Measurements from ENCODE around the gene TMEM141. TPM values are rescaled to one million over a fixed set of nuclear protein-coding genes. Genes with fewer than 3 reads are reported as not detected.

TMEM141 gene
- total RNA-seq, 1 donor from 2014 or later, result 29.2 TPM

DNA sequence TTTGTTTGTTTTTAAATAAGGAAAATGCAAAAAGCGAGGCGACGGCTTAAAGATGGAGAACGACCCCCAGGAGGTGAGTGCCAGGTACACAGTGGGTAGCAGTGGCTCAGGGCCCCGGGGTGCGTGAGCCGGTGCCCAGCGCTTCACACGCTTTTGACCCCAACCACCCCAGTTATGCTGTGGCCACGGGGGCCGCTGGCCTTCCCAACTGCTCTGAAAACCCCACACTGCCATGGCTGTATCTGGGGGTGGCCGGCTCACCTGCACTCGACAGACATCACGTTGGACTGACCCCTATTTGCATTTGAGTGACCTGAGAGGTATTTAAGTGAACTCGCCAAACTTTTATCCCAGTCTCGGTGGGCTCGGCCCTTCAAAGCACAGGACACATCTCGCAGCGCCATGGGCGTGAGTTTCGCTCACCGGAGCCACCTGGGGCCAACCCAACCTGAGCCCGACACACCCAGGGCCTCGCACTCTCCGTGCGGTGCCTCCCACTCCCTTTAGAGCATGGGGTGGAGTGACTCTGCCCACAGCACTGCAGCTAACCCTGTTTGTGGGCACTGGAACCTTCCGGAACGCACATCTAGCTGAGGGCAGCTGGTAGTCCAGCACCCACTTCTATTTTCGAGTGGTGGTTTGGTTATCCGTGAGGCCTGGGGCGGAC lies 37.5 kb downstream of the TMEM141 start:
- no peak overlapping the region for H3K27ac Mint-ChIP-seq (ENCODE audit: unreplicated experiment)
- H3K36me3 Mint-ChIP-seq (ENCODE audit: unreplicated experiment), result peaks cover 11% of the 10 kb centered on the region
- no peak overlapping the region for H3K4me3 Mint-ChIP-seq (ENCODE audit: unreplicated experiment)
- no peak for DNase-seq (ENCODE audit: extremely low spot score, unreplicated experiment)
- no peaks in the 10 kb centered on the region for H3K4me1 Mint-ChIP-seq (ENCODE audit: unreplicated experiment)
- TF ChIP-seq CTCF (IDR thresholded peaks at IDR 0.05), result no peak
- H3K27me3 Mint-ChIP-seq (ENCODE audit: unreplicated experiment), result no peaks in the 10 kb centered on the region
- H3K9me3 Mint-ChIP-seq (ENCODE audit: unreplicated experiment), result no peaks in the 10 kb centered on the region

DNA sequence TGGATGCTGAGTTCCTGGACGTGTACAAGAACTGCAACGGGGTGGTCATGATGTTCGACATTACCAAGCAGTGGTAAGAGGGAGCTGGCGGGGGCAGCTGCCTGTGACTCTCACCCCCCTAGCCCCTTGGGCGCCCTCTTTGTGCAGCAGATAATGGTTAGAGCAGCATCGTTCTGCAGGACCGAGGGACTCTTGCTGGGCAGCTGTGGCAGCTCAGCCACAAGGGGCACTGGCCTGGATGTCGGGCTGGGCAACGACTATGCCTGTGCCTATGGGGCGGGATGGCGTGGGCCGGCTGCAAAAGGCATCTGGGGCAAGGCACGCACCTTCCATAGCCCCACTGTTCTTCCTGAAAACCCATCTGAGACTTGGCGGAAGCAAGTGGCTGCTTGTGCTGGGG lies 38.3 kb downstream of the TMEM141 start:
- no peak overlapping the region for H3K27ac Mint-ChIP-seq (ENCODE audit: unreplicated experiment)
- no peak overlapping the region for H3K4me3 Mint-ChIP-seq (ENCODE audit: unreplicated experiment)
- no peaks in the 10 kb centered on the region for H3K27me3 Mint-ChIP-seq (ENCODE audit: unreplicated experiment)
- H3K4me1 Mint-ChIP-seq (ENCODE audit: unreplicated experiment), result no peaks in the 10 kb centered on the region
- TF ChIP-seq CTCF (IDR thresholded peaks at IDR 0.05), result no peak
- DNase-seq (ENCODE audit: extremely low spot score, unreplicated experiment), result no peak
- H3K9me3 Mint-ChIP-seq (ENCODE audit: unreplicated experiment), result no peaks in the 10 kb centered on the region
- H3K36me3 Mint-ChIP-seq (ENCODE audit: unreplicated experiment), result peaks cover 18% of the 10 kb centered on the region

DNA sequence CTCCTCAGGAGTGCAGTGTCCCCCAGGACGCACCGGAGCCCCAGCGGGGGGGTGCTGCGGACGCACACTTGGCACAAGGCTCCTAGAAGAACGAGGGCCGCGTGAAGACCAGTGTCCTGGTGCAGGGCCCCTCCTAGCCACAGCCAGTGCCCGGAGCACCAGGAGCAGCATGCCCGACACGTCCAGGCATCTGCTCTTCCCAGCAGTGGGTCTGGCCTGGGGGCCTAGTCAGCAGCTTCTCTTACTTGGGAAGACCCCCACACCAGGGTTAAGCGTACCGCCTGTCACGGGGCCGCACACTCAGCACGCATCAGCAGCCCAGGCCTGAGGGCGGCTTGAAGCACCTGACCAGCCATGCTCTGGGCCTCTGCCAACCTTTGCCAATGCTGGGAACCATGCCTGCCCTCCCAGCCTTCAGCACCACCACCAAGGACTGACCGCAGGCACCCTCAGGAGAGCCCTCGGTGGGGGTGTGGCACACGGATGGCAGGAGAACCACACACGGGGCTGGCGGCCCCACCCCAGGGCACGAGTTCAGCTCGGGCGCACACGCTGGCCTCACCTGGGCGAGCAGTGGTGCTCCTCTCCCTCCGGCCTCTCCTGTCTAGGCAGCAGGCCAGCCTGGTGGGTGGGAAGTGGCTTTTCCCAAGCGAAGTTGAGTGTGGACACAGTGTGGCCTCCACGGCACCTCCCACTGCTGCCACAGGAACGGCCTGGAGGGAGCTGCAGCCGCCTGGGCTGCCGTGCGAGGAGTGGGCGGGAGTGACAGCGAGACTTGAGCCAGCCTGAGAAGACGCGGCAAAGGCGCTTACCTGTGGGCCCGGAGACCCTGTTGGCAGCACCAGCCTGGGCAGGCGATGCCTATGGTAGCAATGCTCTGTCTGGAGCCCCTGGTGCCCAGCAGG lies 39.1 kb downstream of the TMEM141 start:
- Mint-ChIP-seq H3K36me3 (ENCODE audit: unreplicated experiment) (peaks cover 18% of the 10 kb centered on the region), H3K4me3 (ENCODE audit: unreplicated experiment) (no peak overlapping the region), H3K27me3 (ENCODE audit: unreplicated experiment) (no peaks in the 10 kb centered on the region), H3K9me3 (ENCODE audit: unreplicated experiment) (no peaks in the 10 kb centered on the region), H3K27ac (ENCODE audit: unreplicated experiment) (no peak overlapping the region), H3K4me1 (ENCODE audit: unreplicated experiment) (no peaks in the 10 kb centered on the region)
- TF ChIP-seq CTCF (IDR thresholded peaks at IDR 0.05), result no peak
- no peak for DNase-seq (ENCODE audit: extremely low spot score, unreplicated experiment)

GRCh38 chr9:136831002-136831719 lies 40.0 kb downstream of the TMEM141 start:
- Mint-ChIP-seq H3K4me1 (ENCODE audit: unreplicated experiment) (no peaks in the 10 kb centered on the region), H3K9me3 (ENCODE audit: unreplicated experiment) (no peaks in the 10 kb centered on the region), H3K4me3 (ENCODE audit: unreplicated experiment) (no peak overlapping the region), H3K36me3 (ENCODE audit: unreplicated experiment) (peaks cover 18% of the 10 kb centered on the region), H3K27me3 (ENCODE audit: unreplicated experiment) (no peaks in the 10 kb centered on the region), H3K27ac (ENCODE audit: unreplicated experiment) (no peak overlapping the region)
- no peak for TF ChIP-seq CTCF (IDR thresholded peaks at IDR 0.05)
- no peak for DNase-seq (ENCODE audit: extremely low spot score, unreplicated experiment)

DNA sequence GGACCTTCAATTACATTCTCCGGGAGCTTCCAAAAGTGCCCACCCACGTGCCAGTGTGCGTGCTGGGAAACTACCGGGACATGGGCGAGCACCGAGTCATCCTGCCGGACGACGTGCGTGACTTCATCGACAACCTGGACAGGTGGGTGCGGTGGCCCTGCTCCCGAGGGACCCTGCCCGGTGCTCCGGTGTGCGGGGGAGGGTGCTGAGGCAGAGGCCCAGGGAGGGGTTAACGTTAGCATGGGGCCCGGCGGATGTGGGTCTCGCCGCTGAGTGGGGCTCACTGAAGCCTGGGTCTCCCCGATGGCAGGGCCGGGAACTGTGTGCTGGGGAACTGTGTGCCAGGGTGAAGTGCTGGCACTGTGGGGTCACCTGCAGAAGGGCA lies 40.6 kb downstream of the TMEM141 start:
- no peak for DNase-seq (ENCODE audit: extremely low spot score, unreplicated experiment)
- Mint-ChIP-seq H3K36me3 (ENCODE audit: unreplicated experiment) (peaks cover 18% of the 10 kb centered on the region), H3K4me3 (ENCODE audit: unreplicated experiment) (no peak overlapping the region), H3K27me3 (ENCODE audit: unreplicated experiment) (no peaks in the 10 kb centered on the region), H3K27ac (ENCODE audit: unreplicated experiment) (no peak overlapping the region), H3K4me1 (ENCODE audit: unreplicated experiment) (no peaks in the 10 kb centered on the region), H3K9me3 (ENCODE audit: unreplicated experiment) (no peaks in the 10 kb centered on the region)
- no peak for TF ChIP-seq CTCF (IDR thresholded peaks at IDR 0.05)

Data from osteocyte (in vitro differentiated cells).